ENCODE measurements around the gene LYL1.

The LYL1 gene

GRCh38 chr19:13091400-13092157 is 11.1 kb downstream of the LYL1 start:
- no peak for TF ChIP-seq CTCF (IDR thresholded peaks at IDR 0.05; ENCODE audit: extremely low read depth, insufficient read depth, missing control alignments)
- DNase-seq (ENCODE audit: low spot score) = no peak
- in situ Hi-C loops (cut with MboI; ENCODE audit: low pct_unique_long_range_greater_than_20kb, low sequenced_read_pairs, unreplicated experiment) = loop anchor here (5.0 kb wide), 1 partner anchor 114 kb away; no protein-coding TSS in a partner anchor

- in situ Hi-C loops (cut with MboI; ENCODE audit: low pct_unique_long_range_greater_than_20kb, low sequenced_read_pairs, unreplicated experiment) = loop anchor here (5.0 kb wide), 1 partner anchor 113 kb away; no protein-coding TSS in a partner anchor
- no peak for DNase-seq (ENCODE audit: low spot score)
- no peak for TF ChIP-seq CTCF (IDR thresholded peaks at IDR 0.05; ENCODE audit: extremely low read depth, insufficient read depth, missing control alignments)
Observed at GRCh38 chr19:13090511-13091231, 12.0 kb downstream of the LYL1 start.

- no peak for DNase-seq (ENCODE audit: low spot score)
- TF ChIP-seq CTCF (IDR thresholded peaks at IDR 0.05; ENCODE audit: extremely low read depth, insufficient read depth, missing control alignments) = no peak
- in situ Hi-C loops (cut with MboI; ENCODE audit: low pct_unique_long_range_greater_than_20kb, low sequenced_read_pairs, unreplicated experiment) = loop anchor here (5.0 kb wide), 1 partner anchor 113 kb away; no protein-coding TSS in a partner anchor
Observed at GRCh38 chr19:13089857-13090507, 12.7 kb downstream of the LYL1 start.

- peak; percentile 62 for DNase-seq (ENCODE audit: low spot score)
- in situ Hi-C loops (cut with MboI; ENCODE audit: low pct_unique_long_range_greater_than_20kb, low sequenced_read_pairs, unreplicated experiment) = no loop called here
- TF ChIP-seq CTCF (IDR thresholded peaks at IDR 0.05; ENCODE audit: extremely low read depth, insufficient read depth, missing control alignments) = peak; percentile 16
Observed at GRCh38 chr19:13089139-13089856, 13.4 kb downstream of the LYL1 start.

- no peak for DNase-seq (ENCODE audit: low spot score)
- in situ Hi-C loops (cut with MboI; ENCODE audit: low pct_unique_long_range_greater_than_20kb, low sequenced_read_pairs, unreplicated experiment) = no loop called here
Observed at GRCh38 chr19:13087795-13088537, 14.7 kb downstream of the LYL1 start.

More at GRCh38 chr19:13087795-13088537, 14.7 kb downstream of the LYL1 start:
- no peak for TF ChIP-seq CTCF (IDR thresholded peaks at IDR 0.05; ENCODE audit: extremely low read depth, insufficient read depth, missing control alignments)

Data from GM13977 (cell line).